Mononuclear cell (primary cell): ENCODE measurements around the gene MYO1D. TPM values are rescaled to one million over a fixed set of nuclear protein-coding genes. Genes with fewer than 3 reads are reported as not detected.

Experiments
- H3K27me3 ChIP-seq: 2 replicates; pipeline ENCODE4 v1.6.0; 2011; ENCODE audit warnings: low read length, control low read depth; ENCODE audit not compliant: insufficient read depth
- H3K4me1 ChIP-seq: 2 replicates; pipeline ENCODE4 v1.5.1; 2011; ENCODE audit warnings: mild to moderate bottlenecking, low read length, control low read depth; ENCODE audit not compliant: insufficient read depth
- H3K4me3 ChIP-seq: 2 replicates; pipeline ENCODE4 v1.5.1; 2011; ENCODE audit warnings: mild to moderate bottlenecking, low read length, moderate library complexity
- H3K9me3 ChIP-seq: 2 replicates; pipeline ENCODE4 v1.5.1; 2011; ENCODE audit warnings: low read depth, mild to moderate bottlenecking, control low read depth, low read length
- total RNA-seq: library from RNA; depleted of rRNA; stranded (reverse); fragments of >200 nt; gene quantifications from one replicate; pipeline ENCODE4 v1.2.3, GENCODE V29; 2012

Gene MYO1D
- total RNA-seq, 1 donor = 5.7 TPM

DNA sequence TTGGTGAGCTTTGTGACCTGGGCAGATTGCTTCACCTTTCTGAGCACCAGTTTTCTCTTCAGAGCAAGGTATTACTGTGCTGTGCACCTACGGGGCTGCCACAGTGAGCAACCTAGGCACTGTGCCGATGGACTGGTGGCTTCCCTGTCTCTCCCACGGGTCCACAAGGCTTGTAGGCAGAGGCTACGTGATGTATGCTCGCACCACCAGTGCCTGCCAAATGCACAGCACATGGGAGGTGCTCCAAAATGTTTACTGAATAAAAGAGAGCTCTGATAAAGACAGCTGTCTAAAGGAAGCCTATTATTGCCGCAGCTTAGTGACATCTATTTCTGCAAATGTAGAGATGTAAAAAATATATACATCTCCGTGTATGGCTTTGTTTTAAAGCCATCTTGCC is 251.0 kb downstream of the MYO1D start:
- H3K27me3 ChIP-seq = no peaks in the 10 kb centered on the region
- H3K4me3 ChIP-seq = no peak overlapping the region
- H3K9me3 ChIP-seq = no peaks in the 10 kb centered on the region
- H3K4me1 ChIP-seq = no peaks in the 10 kb centered on the region

GRCh38 chr17:32623196-32623595 is 253.7 kb downstream of the MYO1D start:
- no peaks in the 10 kb centered on the region for H3K4me1 ChIP-seq
- no peaks in the 10 kb centered on the region for H3K9me3 ChIP-seq
- no peak overlapping the region for H3K4me3 ChIP-seq
- no peaks in the 10 kb centered on the region for H3K27me3 ChIP-seq

DNA sequence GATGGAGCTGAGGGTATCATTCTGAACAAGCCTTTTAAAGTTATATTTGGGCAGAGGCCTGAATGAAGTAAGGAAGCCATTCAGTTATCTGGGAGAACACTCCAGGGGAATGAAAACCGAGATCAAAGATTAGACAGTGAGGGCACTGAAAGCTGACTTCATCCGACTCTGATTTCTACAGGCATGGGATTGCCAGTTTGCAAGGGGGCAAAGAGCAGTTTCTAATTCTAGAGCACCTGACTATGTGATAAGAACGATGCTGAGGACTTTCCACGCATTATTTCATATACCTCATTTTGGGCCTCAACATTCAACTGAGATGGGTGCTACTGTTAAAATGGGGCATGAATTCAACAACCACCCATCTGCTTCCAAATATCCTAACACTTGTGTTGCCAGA is 254.4 kb downstream of the MYO1D start:
- Histone ChIP-seq H3K4me1 (no peaks in the 10 kb centered on the region), H3K9me3 (no peaks in the 10 kb centered on the region), H3K27me3 (no peaks in the 10 kb centered on the region), H3K4me3 (no peak overlapping the region)

DNA sequence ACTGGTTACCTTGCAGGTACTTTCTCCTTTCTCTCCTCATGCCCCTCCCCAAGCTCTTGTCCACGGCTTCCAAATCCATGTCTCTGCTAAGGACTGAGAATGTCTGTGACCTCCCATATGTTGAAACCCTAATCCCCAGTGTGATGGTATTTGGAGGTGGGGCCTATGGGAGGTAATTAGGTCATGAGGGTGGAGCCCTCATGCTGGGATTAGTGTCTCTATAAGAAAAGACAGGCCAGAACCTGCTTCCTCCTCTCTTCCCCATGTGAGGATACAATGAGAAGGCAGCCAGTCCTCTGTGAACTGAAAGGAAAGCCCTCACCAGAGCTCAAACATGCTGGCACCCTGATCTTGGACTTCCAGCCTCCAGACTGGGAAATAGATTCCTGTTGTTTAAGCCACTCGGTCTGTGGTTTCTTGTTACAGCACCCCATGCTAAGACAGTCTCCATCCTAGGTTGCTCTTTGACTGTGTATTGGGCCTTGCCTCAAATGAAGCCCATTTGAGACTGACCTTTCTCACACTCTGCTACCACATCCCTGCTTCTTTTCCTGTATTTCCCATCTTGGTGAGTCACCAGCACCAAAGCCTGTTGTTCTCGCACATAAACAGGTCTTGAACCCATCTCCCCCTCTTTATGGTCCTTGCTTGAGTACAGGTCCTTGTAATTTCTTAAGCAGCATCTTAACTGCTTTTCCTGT is 255.2 kb downstream of the MYO1D start:
- no peak overlapping the region for H3K4me3 ChIP-seq
- no peaks in the 10 kb centered on the region for H3K4me1 ChIP-seq
- H3K27me3 ChIP-seq = no peaks in the 10 kb centered on the region
- H3K9me3 ChIP-seq = no peaks in the 10 kb centered on the region

DNA sequence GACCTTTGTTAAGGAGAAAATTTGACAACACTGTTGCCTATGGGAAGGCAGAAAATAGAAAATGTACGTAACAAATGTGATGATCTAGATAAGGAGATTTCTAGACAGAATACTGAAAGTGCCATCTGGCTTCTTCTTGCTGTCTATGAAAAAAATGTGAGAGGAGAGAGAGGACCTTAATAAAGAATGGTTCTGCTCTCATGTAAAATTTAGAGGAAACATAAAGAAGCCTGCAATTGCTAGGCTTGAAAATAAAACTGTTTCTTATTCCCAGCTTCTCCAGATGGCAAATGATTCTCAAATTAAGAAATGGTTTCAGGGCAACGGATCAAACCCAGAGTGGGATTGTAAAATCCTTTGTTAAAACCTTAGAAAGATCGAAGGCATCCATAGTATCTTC is 261.6 kb downstream of the MYO1D start:
- Histone ChIP-seq H3K4me3 (no peak overlapping the region), H3K9me3 (no peaks in the 10 kb centered on the region), H3K27me3 (no peaks in the 10 kb centered on the region), H3K4me1 (no peaks in the 10 kb centered on the region)

DNA sequence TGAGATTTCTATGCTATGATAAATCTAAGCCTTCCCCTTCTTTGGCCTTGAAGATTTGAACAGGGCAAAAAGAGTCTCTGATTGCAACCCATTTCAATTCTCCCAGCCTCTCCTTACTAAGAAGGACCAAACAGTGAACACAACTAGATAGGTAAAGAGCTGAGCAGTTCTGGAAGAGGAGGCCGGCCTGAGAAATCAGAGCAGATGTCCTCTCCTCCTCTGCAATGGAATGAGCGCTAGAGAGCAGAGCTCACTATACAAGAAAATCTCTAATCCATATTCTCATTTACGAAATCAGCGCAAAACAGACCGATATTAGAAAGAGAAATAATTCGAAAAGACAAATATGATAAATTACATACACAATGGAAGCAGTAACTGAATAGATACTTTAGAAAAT is 266.0 kb downstream of the MYO1D start:
- peaks cover 8% of the 10 kb centered on the region for H3K4me1 ChIP-seq
- H3K27me3 ChIP-seq = no peaks in the 10 kb centered on the region
- no peaks in the 10 kb centered on the region for H3K9me3 ChIP-seq
- no peak overlapping the region for H3K4me3 ChIP-seq

GRCh38 chr17:32609884-32610650 is 266.9 kb downstream of the MYO1D start:
- peaks cover 8% of the 10 kb centered on the region for H3K4me1 ChIP-seq
- H3K9me3 ChIP-seq = no peaks in the 10 kb centered on the region
- no peaks in the 10 kb centered on the region for H3K27me3 ChIP-seq
- H3K4me3 ChIP-seq = no peak overlapping the region

DNA sequence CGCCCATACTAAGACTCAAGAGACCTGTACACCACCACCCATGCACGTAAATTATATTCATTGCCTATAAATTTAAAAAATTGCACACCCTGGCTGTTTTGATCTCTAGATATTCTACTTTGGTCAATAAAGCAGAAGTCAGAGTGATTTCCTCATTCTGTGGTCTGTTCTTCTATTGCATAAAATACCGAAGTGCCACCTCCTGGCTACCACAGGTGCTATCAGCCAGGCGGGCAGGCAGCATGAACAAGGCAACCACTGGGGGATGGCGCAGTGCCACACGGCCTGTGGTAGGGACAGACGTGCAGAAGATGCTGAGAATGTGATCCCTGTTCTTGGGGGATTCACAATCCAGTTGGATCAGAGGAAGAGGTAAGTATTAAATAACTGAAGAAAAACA is 267.8 kb downstream of the MYO1D start:
- no peaks in the 10 kb centered on the region for H3K27me3 ChIP-seq

GRCh38 chr17:32608267-32608666 is 268.7 kb downstream of the MYO1D start:
- H3K9me3 ChIP-seq = no peaks in the 10 kb centered on the region
- H3K4me3 ChIP-seq = no peak overlapping the region
- H3K27me3 ChIP-seq = no peaks in the 10 kb centered on the region
- H3K4me1 ChIP-seq = peaks cover 8% of the 10 kb centered on the region

More for the DNA sequence above, 267.8 kb downstream of the MYO1D start:
- H3K4me1 ChIP-seq = peaks cover 8% of the 10 kb centered on the region
- no peaks in the 10 kb centered on the region for H3K9me3 ChIP-seq
- H3K4me3 ChIP-seq = no peak overlapping the region

GRCh38 chr17:32604966-32605365 is 272.0 kb downstream of the MYO1D start:
- Histone ChIP-seq H3K9me3 (no peaks in the 10 kb centered on the region), H3K27me3 (no peaks in the 10 kb centered on the region), H3K4me3 (no peak overlapping the region), H3K4me1 (peaks cover 8% of the 10 kb centered on the region)

- H3K27me3 ChIP-seq = no peaks in the 10 kb centered on the region
- H3K4me1 ChIP-seq = no peaks in the 10 kb centered on the region
- no peaks in the 10 kb centered on the region for H3K9me3 ChIP-seq
- H3K4me3 ChIP-seq = no peak overlapping the region
Measured at GRCh38 chr17:32602396-32602795, 274.5 kb downstream of the MYO1D start.

- Histone ChIP-seq H3K4me1 (no peaks in the 10 kb centered on the region), H3K4me3 (no peak overlapping the region), H3K27me3 (no peaks in the 10 kb centered on the region), H3K9me3 (no peaks in the 10 kb centered on the region)
Measured at GRCh38 chr17:32601866-32602265, 275.1 kb downstream of the MYO1D start.

DNA sequence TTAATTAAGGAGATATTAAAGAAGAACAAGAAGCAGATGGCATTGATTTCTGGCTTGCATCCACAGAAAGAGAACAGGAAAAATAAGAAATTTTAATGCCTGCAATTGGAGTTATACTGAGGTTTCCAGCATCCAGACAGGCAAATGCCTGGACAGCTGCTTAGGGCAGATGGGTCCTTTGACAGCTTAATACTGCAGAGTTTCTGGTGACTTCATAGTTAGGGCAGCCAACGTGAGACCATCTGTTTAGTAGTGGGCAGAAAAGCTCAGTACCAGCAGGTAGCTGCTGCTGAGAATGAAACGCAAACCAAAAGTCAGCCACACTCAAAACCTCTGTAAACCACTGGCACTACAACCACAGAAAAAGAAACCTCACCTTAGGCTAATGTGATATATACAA is 280.3 kb downstream of the MYO1D start:
- Histone ChIP-seq H3K4me1 (no peaks in the 10 kb centered on the region), H3K4me3 (no peak overlapping the region), H3K9me3 (no peaks in the 10 kb centered on the region), H3K27me3 (no peaks in the 10 kb centered on the region)

DNA sequence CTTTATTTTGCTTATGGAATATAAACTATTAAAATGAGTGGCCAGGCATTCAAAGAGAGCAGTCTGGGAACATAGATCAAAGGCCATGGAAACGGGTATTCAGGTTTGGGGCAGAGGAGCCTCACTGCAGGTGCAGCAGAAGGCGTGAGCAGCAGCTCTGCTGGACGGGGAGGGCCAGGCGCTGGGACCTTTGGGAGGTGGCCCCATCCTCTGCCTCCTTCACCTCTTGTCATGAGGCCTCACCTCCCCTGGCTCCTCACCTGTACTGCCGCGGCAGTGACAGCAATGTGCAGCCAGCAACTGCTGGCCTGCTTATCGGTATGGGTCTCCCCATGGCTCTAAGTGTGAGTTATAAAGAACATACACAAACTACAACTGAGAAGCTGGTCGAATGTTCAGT is 280.7 kb downstream of the MYO1D start:
- Histone ChIP-seq H3K4me1 (no peaks in the 10 kb centered on the region), H3K4me3 (no peak overlapping the region), H3K9me3 (no peaks in the 10 kb centered on the region), H3K27me3 (no peaks in the 10 kb centered on the region)

- H3K9me3 ChIP-seq = no peaks in the 10 kb centered on the region
- H3K4me3 ChIP-seq = no peak overlapping the region
- no peaks in the 10 kb centered on the region for H3K4me1 ChIP-seq
- no peaks in the 10 kb centered on the region for H3K27me3 ChIP-seq
Measured at GRCh38 chr17:32593003-32593402, 283.9 kb downstream of the MYO1D start.

- Histone ChIP-seq H3K4me1 (no peaks in the 10 kb centered on the region), H3K9me3 (no peaks in the 10 kb centered on the region), H3K4me3 (no peak overlapping the region), H3K27me3 (no peaks in the 10 kb centered on the region)
Measured at GRCh38 chr17:32591405-32591804, 285.5 kb downstream of the MYO1D start.
